GM12874 (cell line): ENCODE data around the gene COL9A1.

Source experiments
- CTCF ChIP-seq: IDR thresholded peaks from 2 replicates; pipeline ENCODE4 v1.5.1; 2011; ENCODE audit warnings: low read depth, mild to moderate bottlenecking, control low read depth, low read length, moderate library complexity; ENCODE audit not compliant: insufficient read depth

Gene COL9A1

GRCh38 chr6:70180901-70181599, 121.8 kb downstream of the COL9A1 start:
- TF ChIP-seq CTCF = no peak

GRCh38 chr6:70180183-70180900, 122.5 kb downstream of the COL9A1 start:
- no peak for TF ChIP-seq CTCF

GRCh38 chr6:70176842-70177550, 125.9 kb downstream of the COL9A1 start:
- no peak for TF ChIP-seq CTCF

- no peak for TF ChIP-seq CTCF
Measured at GRCh38 chr6:70175770-70176169, 127.1 kb downstream of the COL9A1 start.

DNA sequence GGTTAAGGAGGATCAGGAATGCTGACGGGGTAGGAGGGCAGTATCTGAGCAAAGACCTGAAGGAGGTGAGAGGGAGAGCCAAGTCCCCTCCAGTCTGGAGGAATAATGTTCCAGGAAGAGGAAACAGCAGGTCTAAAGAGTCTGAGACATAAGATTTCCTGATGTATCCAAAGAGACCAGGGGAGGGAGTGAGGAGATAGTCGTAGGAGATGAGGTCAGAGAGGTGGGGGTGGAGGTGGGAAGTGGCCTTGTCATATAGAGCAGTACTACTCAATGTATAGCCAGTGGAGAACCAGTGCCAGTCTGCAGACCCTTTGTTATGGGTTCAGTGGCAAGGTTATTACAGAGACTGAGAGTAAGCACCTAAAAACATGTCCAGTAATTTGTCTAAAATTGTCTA, 130.6 kb downstream of the COL9A1 start:
- no peak for TF ChIP-seq CTCF

DNA sequence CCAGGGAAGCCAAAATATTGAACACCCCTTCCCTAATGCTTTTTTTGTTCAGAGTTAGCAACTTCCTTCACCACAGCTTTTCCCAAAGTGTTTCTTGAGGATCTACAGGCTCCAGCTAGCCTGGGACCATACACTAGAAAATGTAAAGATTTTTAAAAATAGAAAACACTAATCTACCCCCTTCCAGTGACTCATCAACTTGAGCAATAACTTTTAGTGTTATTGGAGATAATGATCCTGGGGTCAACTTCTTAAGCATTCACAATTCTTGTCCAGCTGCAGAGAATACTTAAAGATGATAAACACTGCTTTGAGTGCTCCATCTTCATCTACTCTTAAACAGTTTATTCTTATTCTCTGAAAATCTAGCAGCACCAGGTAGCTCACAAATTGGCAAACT, 131.6 kb downstream of the COL9A1 start:
- no peak for TF ChIP-seq CTCF

DNA sequence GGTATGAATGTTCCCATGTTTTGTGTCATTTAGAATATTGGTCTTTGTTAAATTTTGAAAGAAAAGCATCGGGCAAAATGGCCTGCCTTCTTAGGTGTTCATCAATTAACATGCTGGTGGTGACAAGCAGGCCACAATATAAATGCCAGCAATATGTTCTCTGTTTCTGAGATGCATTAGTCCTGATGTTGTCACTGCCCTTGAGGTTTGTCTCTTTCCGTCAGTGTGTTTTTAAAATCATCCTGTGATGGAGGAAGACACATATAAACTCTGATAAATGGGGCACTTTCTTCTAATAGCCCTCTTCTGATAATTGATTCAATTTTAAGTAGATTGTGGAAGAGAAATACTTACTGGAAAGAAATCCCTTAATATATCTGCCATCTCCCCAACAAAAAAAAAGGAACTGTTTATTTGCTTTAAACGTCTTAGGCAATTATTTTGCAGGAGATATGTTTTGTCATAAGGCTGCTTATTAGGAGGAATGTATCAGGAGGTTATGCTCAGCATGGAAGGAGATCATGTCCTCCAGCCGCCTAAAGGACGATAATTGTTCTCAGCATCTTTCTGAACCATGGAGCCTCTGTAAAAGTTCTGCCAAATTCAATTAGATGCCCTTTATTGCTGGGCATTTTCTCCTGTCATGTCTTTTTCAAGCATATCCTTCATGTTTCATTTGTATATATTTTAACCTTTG, 134.1 kb downstream of the COL9A1 start:
- no peak for TF ChIP-seq CTCF
